Loucy (cell line): ENCODE results near the gene PRKACA.

Experiments
- EZH2phosphoT487 ChIP-seq: fragments of 200-600 bp; IDR thresholded peaks from 2 replicates; pipeline ENCODE4 v1.6.1; 2018; ENCODE audit warnings: antibody characterized with exemption, mild to moderate bottlenecking, moderate library complexity, borderline replicate concordance
- TF ChIP-seq, protein P1 (sequence below): fragments of 200-600 bp; sonication (generic); conservative IDR thresholded peaks from 2 replicates; pipeline ENCODE4 v1.5.1; 2014; ENCODE audit warnings: mild to moderate bottlenecking, antibody characterized with exemption, low read length

DNA sequence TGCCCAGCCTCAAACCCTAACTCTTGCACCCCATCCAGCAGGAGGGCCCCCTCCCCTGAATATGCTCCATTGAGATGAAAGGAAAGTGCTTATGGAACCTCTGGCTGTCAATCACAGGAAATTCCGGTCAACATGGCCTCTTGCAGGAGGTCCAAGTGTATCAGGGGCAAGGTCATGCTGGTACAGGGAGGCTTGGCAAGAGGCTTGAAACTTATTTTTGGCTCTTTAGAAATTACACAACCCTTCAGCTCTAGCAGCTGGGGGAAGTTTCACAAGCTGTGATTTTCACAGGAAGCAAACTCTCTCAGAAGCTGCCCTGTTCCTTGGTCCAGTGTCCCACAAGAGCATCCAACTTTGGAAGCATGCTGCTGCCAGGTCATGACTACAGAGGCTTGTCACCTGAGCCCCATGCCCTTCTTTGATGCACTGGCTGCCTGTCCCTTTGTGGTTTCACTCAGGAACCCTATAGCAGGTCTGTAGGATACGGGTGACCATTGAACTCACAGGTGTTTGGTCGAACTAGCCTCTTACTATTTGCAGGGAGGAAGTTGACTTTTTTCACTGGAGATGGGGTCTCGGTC is 10.5 kb upstream of the PRKACA start:
- TF ChIP-seq, protein P1, sequence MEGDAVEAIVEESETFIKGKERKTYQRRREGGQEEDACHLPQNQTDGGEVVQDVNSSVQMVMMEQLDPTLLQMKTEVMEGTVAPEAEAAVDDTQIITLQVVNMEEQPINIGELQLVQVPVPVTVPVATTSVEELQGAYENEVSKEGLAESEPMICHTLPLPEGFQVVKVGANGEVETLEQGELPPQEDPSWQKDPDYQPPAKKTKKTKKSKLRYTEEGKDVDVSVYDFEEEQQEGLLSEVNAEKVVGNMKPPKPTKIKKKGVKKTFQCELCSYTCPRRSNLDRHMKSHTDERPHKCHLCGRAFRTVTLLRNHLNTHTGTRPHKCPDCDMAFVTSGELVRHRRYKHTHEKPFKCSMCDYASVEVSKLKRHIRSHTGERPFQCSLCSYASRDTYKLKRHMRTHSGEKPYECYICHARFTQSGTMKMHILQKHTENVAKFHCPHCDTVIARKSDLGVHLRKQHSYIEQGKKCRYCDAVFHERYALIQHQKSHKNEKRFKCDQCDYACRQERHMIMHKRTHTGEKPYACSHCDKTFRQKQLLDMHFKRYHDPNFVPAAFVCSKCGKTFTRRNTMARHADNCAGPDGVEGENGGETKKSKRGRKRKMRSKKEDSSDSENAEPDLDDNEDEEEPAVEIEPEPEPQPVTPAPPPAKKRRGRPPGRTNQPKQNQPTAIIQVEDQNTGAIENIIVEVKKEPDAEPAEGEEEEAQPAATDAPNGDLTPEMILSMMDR: no peak
- TF ChIP-seq EZH2phosphoT487: no peak
